ENCODE data around the gene MSRB3.

GRCh38 chr12:65324056-65324455 lies 45.6 kb downstream of the MSRB3 start:
- TF ChIP-seq, protein P1, sequence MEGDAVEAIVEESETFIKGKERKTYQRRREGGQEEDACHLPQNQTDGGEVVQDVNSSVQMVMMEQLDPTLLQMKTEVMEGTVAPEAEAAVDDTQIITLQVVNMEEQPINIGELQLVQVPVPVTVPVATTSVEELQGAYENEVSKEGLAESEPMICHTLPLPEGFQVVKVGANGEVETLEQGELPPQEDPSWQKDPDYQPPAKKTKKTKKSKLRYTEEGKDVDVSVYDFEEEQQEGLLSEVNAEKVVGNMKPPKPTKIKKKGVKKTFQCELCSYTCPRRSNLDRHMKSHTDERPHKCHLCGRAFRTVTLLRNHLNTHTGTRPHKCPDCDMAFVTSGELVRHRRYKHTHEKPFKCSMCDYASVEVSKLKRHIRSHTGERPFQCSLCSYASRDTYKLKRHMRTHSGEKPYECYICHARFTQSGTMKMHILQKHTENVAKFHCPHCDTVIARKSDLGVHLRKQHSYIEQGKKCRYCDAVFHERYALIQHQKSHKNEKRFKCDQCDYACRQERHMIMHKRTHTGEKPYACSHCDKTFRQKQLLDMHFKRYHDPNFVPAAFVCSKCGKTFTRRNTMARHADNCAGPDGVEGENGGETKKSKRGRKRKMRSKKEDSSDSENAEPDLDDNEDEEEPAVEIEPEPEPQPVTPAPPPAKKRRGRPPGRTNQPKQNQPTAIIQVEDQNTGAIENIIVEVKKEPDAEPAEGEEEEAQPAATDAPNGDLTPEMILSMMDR (IDR thresholded peaks at IDR 0.05; ENCODE audit: low read depth, low read length): no peak
- TF ChIP-seq EZH2phosphoT487 (IDR thresholded peaks at IDR 0.05; ENCODE audit: low read depth): no peak
